Activated CD4-positive, alpha-beta T cell treated with anti-CD3 and anti-CD28 coated beads, Interleukin-2, amount 50 U/mL, for 1 hour (primary cell): ENCODE data around the gene GGA3.
A peak's percentile ranks its signal among the peaks of the same experiment; 100 is the strongest.

ENCODE experiments used
- DNase-seq: peaks from one replicate; pipeline ENCODE4 v3.0.0-alpha.2; 2020

The GGA3 gene

GRCh38 chr17:75244133-75244866, 17.1 kb downstream of the GGA3 start:
- DNase-seq = no peak

GRCh38 chr17:75242461-75243042, 18.9 kb downstream of the GGA3 start:
- DNase-seq = peak; percentile 35

DNA sequence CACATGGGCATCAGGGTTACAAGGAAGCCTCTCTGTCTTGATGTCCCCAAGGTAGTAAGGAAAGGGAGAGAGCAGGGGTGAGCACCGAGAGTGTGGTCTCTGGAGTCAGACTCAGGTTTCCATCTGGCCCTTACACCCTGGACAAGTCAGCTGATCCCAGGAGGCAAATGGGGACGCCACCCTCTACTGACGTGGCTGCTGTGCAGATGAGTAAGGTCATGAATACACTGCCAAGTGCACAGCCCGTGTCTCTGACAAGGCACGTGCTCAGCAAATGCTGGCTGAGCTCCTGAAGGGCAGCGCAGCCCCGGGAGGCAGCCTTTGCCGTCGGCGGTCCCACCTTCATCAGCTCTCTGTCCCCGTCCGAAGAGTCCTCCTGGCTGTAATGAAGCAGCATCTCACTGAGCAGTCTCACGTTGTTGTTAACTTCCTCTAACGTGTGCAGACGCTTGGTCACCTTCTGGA, 19.4 kb downstream of the GGA3 start:
- DNase-seq = peak; percentile 21

GRCh38 chr17:75241502-75241901, 19.9 kb downstream of the GGA3 start:
- no peak for DNase-seq

DNA sequence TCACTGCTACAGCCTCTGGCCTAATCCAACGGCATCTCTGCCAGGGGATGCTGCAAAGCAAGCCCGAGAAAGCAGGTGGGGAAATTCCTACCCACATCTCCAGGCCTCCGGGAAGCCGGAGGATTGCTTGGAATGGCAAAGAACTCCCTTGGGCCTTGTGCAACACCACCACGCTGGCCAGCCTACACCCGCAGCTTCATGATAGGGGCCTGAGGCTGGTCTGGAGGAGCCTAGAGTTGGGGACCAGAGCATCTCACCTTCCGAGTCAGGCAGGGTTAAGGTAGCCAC, 20.3 kb downstream of the GGA3 start:
- no peak for DNase-seq

GRCh38 chr17:75240394-75241142, 20.8 kb downstream of the GGA3 start:
- DNase-seq = peak; percentile 30

GRCh38 chr17:75239778-75240393, 21.5 kb downstream of the GGA3 start:
- no peak for DNase-seq

GRCh38 chr17:75239214-75239613, 22.2 kb downstream of the GGA3 start:
- DNase-seq = no peak

- DNase-seq = peak; percentile 63
These were observed 22.7 kb downstream of the GGA3 start for GRCh38 chr17:75238684-75239191.

GRCh38 chr17:75238020-75238580, 23.3 kb downstream of the GGA3 start:
- no peak for DNase-seq

GRCh38 chr17:75237100-75238014, 24.0 kb downstream of the GGA3 start:
- no peak for DNase-seq

DNA sequence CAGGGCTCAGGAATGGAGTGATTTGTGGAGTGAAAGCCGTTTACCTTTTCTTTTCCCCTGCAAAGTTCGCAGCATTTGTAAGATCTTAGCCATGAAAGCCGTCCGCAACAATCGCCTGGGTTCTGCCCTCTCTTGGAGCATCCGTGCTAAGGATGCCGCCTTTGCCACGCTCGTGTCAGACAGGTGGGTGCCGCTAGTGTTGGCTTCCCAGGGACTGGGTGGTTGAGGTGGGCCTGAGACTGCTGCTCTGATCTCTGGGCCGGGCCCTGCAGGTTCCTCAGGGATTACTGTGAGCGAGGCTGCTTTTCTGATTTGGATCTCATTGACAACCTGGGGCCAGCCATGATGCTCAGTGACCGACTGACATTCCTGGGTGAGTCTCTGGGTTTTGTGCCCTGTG, 28.6 kb downstream of the GGA3 start:
- no peak for DNase-seq

DNA sequence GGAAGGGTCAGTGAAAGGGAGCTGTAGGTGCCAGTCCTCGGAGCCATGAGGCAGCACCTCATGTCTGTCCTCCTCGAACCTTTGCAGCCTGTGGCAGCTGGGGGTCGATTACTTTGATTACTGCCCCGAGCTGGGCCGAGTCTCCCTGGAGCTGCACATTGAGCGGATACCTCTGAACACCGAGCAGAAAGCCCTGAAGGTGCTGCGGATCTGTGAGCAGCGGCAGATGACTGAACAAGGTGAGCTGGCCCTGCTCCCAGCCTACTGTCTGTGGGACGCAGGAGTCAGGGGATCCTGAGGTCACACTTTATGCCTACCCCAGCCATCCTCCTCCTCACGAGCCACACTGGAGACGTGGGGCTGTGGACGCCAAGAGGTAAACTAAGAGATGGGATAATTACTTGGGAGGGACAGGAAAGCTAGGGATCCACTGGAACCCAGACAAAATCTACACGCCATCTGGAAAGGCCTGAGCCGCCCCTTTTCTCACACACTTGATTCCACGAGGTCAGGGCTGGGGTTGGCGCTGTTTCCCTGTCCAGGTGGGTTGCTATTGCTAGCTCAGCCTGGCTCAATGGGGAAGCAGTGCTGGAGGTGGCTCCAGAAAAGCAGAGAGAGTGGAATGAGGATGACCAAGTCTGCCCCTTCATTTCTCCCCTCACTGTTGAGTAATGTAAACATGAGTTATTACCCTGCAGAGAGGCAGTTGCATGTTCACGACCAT, 29.5 kb downstream of the GGA3 start:
- DNase-seq = no peak

DNA sequence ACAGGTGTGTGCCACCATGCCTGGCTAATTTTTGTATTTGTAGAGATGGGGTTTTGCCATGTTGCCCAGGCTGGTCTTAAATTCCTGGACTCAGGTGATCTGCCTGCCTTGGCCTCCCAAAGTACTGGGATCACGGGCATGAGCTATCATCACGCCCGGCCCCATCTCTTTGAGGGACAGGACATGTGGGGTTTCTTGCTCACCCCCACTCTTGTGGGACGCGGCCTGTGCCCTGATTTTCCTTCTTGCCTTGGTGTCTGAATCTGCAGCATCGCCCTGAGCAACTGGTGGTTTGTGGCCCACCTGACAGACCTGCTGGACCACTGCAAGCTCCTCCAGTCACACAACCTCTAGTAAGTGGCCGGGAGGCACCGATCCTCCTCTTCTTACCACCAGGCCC, 30.3 kb downstream of the GGA3 start:
- DNase-seq = no peak

DNA sequence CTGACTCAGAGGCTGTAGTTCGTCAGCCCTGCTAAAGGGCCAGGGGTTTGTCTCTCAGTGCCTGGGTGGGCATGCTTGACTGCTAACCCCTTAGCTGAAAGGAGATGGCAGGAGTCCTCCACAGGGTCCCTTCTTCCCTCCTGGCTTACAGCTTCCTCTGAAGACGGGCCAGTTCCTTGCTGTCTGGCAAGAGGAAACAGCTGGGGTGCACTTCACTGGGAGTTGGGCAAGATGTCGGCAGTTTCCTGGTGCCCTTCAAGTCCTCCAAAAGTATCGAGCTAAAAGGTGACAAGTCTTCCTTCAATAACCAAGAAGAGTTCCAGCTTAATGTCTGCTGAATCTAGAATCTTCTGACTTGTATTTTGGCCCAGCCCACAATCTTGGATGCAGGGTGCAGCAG, 32.6 kb downstream of the GGA3 start:
- DNase-seq = no peak

DNA sequence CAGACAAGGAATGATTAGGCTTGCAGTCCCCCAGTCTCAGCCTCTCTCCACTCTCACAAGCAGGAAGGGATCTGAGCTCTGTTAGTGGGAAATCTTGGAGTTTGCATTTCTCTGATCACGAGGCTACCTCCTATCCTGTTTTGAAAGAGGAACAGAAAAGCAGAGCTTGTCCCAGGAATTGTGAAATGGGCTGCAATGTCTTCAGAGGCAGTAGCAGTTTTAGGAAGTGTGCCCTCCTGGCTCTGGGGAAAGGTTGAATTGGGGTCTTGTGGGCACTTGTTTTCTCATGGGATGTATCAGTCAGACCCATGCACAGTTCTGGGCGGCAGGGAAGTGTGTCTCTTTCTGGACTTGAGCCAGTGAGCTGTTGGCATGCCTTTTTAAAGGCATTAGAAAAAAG, 33.1 kb downstream of the GGA3 start:
- DNase-seq = no peak

- no peak for DNase-seq
These were observed 33.7 kb downstream of the GGA3 start for GRCh38 chr17:75227729-75228128.

- DNase-seq = no peak
These were observed 36.4 kb downstream of the GGA3 start for GRCh38 chr17:75225016-75225415.

- DNase-seq = no peak
These were observed 41.6 kb downstream of the GGA3 start for GRCh38 chr17:75219815-75220214.

DNA sequence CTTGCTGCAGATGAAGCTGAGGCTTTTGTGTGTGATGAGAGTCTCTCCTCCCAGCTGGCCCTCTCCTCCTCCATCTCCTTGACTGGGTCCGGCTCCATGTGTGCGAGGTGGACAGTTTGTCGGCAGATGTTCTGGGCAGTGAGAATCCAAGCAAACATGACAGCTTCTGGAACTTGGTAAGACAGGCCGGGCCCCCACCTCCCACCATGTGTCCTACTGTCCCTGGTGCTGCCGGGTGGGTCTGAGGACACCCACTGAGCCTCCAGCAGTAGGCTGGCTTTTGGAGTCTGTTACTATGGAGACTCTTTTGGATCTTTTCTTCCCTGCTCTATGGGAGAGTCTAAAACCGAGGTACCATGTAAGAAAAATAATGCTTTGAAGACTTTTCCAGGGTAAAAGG, 43.3 kb downstream of the GGA3 start:
- DNase-seq = no peak

DNA sequence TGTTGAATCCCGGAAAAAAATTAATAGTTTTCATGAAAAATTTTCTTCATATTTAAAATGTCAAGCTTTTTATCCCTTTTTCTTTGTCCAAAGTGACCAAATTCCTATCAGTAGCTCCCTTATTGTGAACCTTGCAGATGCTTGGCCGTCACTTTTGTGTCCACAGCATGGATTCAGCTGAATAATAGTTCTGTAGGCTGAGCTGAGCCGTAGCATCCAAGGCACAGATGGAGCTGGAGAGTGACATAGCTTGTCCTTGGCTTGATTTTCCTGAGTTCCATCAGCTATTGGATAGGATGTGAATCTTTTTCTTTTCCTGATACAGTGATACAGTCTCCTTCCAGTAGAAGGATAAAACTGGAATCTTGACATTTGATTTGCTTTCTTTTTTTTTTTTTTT, 52.3 kb downstream of the GGA3 start:
- no peak for DNase-seq
